OCI-LY7 (cell line): Measurements from ENCODE around the gene DDIAS.

ENCODE experiments used
- CTCF ChIP-seq: fragments of 200-600 bp; sonication (generic); conservative IDR thresholded peaks from 2 replicates; pipeline ENCODE4 v1.5.1; 2014; ENCODE audit warnings: mild to moderate bottlenecking, antibody characterized with exemption, low read length, moderate library complexity, mixed read lengths
- EZH2phosphoT487 ChIP-seq: fragments of 200-600 bp; sonication (generic); IDR thresholded peaks from 2 replicates; pipeline ENCODE4 v1.6.1; 2018; ENCODE audit warnings: low read depth, borderline replicate concordance, mild to moderate bottlenecking, mixed run types, antibody characterized with exemption, low read length, moderate library complexity, mixed read lengths

GRCh38 chr11:82901165-82901921, at the start of gene DDIAS:
- TF ChIP-seq CTCF (no peak), EZH2phosphoT487 (no peak)
